Measurements from ENCODE around the gene CRY2. TPM values are rescaled to one million over a fixed set of nuclear protein-coding genes. Genes with fewer than 3 reads are reported as not detected.

CRY2 gene
- total and polyA plus RNA-seq, 2 of the 13 experiments (the other 11 are each of a cell fraction or from before 2014, with no cell fraction given), result 10.1 to 12.2 TPM

- TF ChIP-seq YY1 (IDR thresholded peaks at IDR 0.05; ENCODE audit: insufficient read depth, insufficient replicate concordance, low read depth, low read length) (no peak), ZNF629 (CRISPR knock-in tag; conservative IDR thresholded peaks at IDR 0.05) (no peak), NR3C1 (CRISPR knock-in tag; IDR thresholded peaks at IDR 0.05) (no peak), MTA1 (CRISPR knock-in tag; IDR thresholded peaks at IDR 0.05; ENCODE audit: borderline replicate concordance) (no peak)
These were observed 33.7 kb downstream of the CRY2 start (continued) for GRCh38 chr11:45880772-45881570.

GRCh38 chr11:45881708-45882368, 34.6 kb downstream of the CRY2 start:
- POLR2A ChIA-PET, result no interaction called here
- H3K4me2 ChIP-seq (ENCODE audit: low read depth, low read length), result no peak overlapping the region
- in situ Hi-C loops (cut with HindIII; ENCODE audit: extremely low pct_ligation_motif_present, low pct_unique_long_range_greater_than_20kb), result no loop called here

More at GRCh38 chr11:45881708-45882368, 34.6 kb downstream of the CRY2 start:
- H3K27me3 ChIP-seq (ENCODE audit: control insufficient read depth in 1 of 2, insufficient read depth in 2 of 2, low read length in 2 of 2), result no peaks in the 10 kb centered on the region; a peak in 1 of 5 replicates
- ATAC-seq (no peak), DNase-seq (ENCODE audit: low spot score) (no peak), FAIRE-seq (no peak)
- H3K36me3 ChIP-seq (replicated peaks in 1 of 2; ENCODE audit: control insufficient read depth in 1 of 2, insufficient read depth in 2 of 2, low read length in 2 of 2), result peaks cover 11% of the 10 kb centered on the region in 2 experiments; a peak in 4 of 5 replicates
- H3K27ac ChIP-seq (ENCODE audit: extremely low read length, insufficient read depth, low read length), result no peak overlapping the region
- 93% methylated on average over 4 of the region's 6 CpGs for WGBS (ENCODE audit: low lambda C conversion rate)
- no peak overlapping the region for H2AFZ ChIP-seq (ENCODE audit: low read length)
- BruUV-seq (replicated peaks), result no TSS peak
- no peak overlapping the region for H3K9ac ChIP-seq (ENCODE audit: insufficient read depth, low read depth, low read length)
- no peaks in the 10 kb centered on the region for H3K9me3 ChIP-seq (ENCODE audit: low read length)
- peaks cover 15% of the 10 kb centered on the region; the same call in 1 of the 2 replicates for H4K20me1 ChIP-seq (ENCODE audit: insufficient read depth, low read length)
- intact Hi-C loops (cut with micrococcal nuclease; ENCODE audit: unreplicated experiment), result no loop called here
- CTCF ChIA-PET (ENCODE audit: low intra/inter-chr PET ratio, low total read pairs), result no interaction called here
- H3K4me3 ChIP-seq (replicated peaks in 1 of 3; ENCODE audit: insufficient read depth in 1 of 3, low read depth in 2 of 3, low read length in 3 of 3), result no peak overlapping the region
- no peaks in the 10 kb centered on the region for H3K4me1 ChIP-seq (ENCODE audit: insufficient read depth, low read length)
- no peaks in the 10 kb centered on the region for H3K79me2 ChIP-seq (ENCODE audit: insufficient read depth, low read length)
- TF ChIP-seq NFKBIZ (CRISPR knock-in tag; IDR thresholded peaks at IDR 0.05), result no peak

Measured in HepG2 (cell line).